Lower leg skin (tissue), 3 donors: ENCODE results near the gene MRPS2.

Experiments used
- CTCF ChIP-seq, 3 donors: fragments of 450-650 bp; IDR thresholded peaks; one replicate each; pipeline ENCODE4 v1.5.1; 2016; ENCODE audit warnings: antibody characterized with exemption in 3 of 3, mild to moderate bottlenecking in 3 of 3, moderate library complexity in 2 of 3
- POLR2A ChIP-seq, 2 donors: fragments of 450-650 bp; IDR thresholded peaks; one replicate each; pipeline ENCODE4 v1.6.1; 2016 to 2017; ENCODE audit warnings: antibody characterized with exemption in 2 of 2, mild to moderate bottlenecking in 1 of 2, moderate library complexity in 1 of 2

- TF ChIP-seq POLR2A (IDR thresholded peaks at IDR 0.05): no peak
- TF ChIP-seq CTCF (IDR thresholded peaks at IDR 0.05): no peak
Observed at GRCh38 chr9:135507104-135508035, 6.9 kb downstream of the MRPS2 start.
